Activated B cell treated with CpG ODN at 0.5 μM for 24 hours (primary cell): Measurements from ENCODE around the gene HECTD1. TPM values are rescaled to one million over a fixed set of nuclear protein-coding genes. Genes with fewer than 3 reads are reported as not detected.

Experiments used
- ATAC-seq: fragments of 200-7000 bp; cut with Tn5 transposase; one replicate; pipeline ENCODE4 v1.10.0; 2021; ENCODE audit warnings: low read depth, mild to moderate bottlenecking, moderate library complexity
- CTCF ChIA-PET: fragments of 350-600 bp; sonication (Branson Sonifier 250); formaldehyde crosslinking; loops from one replicate; lab custom pipeline; 2021; ENCODE audit warnings: antibody characterized with exemption; lab: Charles Lee
- POLR2A ChIA-PET: fragments of 350-600 bp; sonication (Branson Sonifier 250); formaldehyde crosslinking; loops from one replicate; lab custom pipeline; 2021; ENCODE audit warnings: antibody characterized with exemption; lab: Charles Lee
- DNase-seq: peaks from one replicate; pipeline ENCODE4 v3.0.0; 2022
- H3K27ac Mint-ChIP-seq: one replicate; pipeline ENCODE4 v1.8.0; 2020; ENCODE audit warnings: mixed read lengths
- H3K27me3 Mint-ChIP-seq: one replicate; pipeline ENCODE4 v1.8.0; 2021; ENCODE audit warnings: mixed read lengths
- H3K36me3 Mint-ChIP-seq: one replicate; pipeline ENCODE4 v1.8.0; 2021; ENCODE audit warnings: low read depth, mixed read lengths
- H3K4me1 Mint-ChIP-seq: one replicate; pipeline ENCODE4 v1.8.0; 2021; ENCODE audit warnings: mixed read lengths
- H3K4me3 Mint-ChIP-seq: one replicate; pipeline ENCODE4 v1.8.0; 2020; ENCODE audit warnings: mild to moderate bottlenecking, mixed read lengths
- H3K9me3 Mint-ChIP-seq: one replicate; pipeline ENCODE4 v1.8.0; 2020; ENCODE audit warnings: mixed read lengths
- CTCF ChIP-seq: fragments of 200-600 bp; IDR thresholded peaks from one replicate; pipeline ENCODE4 v1.8.0; 2022; ENCODE audit warnings: antibody characterized with exemption, mild to moderate bottlenecking
- intact Hi-C: fragments of 100-400 bp; cut with micrococcal nuclease; formaldehyde crosslinking; loops from one replicate; pipeline ENCODE4 v1.15.1; 2024
- total RNA-seq: library from RNA; stranded (reverse); gene quantifications from 2 replicates; pipeline ENCODE4 v1.2.3, GENCODE V29; 2022

Gene HECTD1
- total RNA-seq, 1 donor from 2014 or later, result 163 TPM

GRCh38 chr14:31083781-31084180 is 123.8 kb downstream of the HECTD1 start:
- no peak overlapping the region for H3K4me3 Mint-ChIP-seq

GRCh38 chr14:31080484-31080883 is 127.1 kb downstream of the HECTD1 start:
- no peaks in the 10 kb centered on the region for H3K9me3 Mint-ChIP-seq
- intact Hi-C loops, result no loop called here
- no peak for TF ChIP-seq CTCF
- H3K27me3 Mint-ChIP-seq, result no peaks in the 10 kb centered on the region
- ATAC-seq, result no peak
- ChIA-PET CTCF (no interaction called here), POLR2A (no interaction called here)
- H3K4me3 Mint-ChIP-seq, result no peak overlapping the region
- H3K27ac Mint-ChIP-seq, result no peak overlapping the region
- peaks cover 9% of the 10 kb centered on the region for H3K4me1 Mint-ChIP-seq
- no peak for DNase-seq
- peaks cover 25% of the 10 kb centered on the region for H3K36me3 Mint-ChIP-seq

More at GRCh38 chr14:31083781-31084180, 123.8 kb downstream of the HECTD1 start:
- Mint-ChIP-seq H3K36me3 (peaks cover 13% of the 10 kb centered on the region), H3K27ac (no peak overlapping the region), H3K4me1 (peaks cover 9% of the 10 kb centered on the region), H3K9me3 (no peaks in the 10 kb centered on the region), H3K27me3 (no peaks in the 10 kb centered on the region)
- ChIA-PET CTCF (interaction anchor here (0.8 to 2.2 kb wide), 2 partner anchors 9 to 101 kb away, joined by 3 to 8 read pairs; no protein-coding TSS in a partner anchor), POLR2A (no interaction called here)
- ATAC-seq, result no peak
- intact Hi-C loops, result loop anchor here (2.0 kb wide), 2 partner anchors 57 to 273 kb away; partner anchors contain the start of gene STRN3
- no peak for TF ChIP-seq CTCF
- no peak for DNase-seq

- CTCF ChIA-PET, result no interaction called here
- Mint-ChIP-seq H3K4me3 (no peak overlapping the region), H3K36me3 (peaks cover 30% of the 10 kb centered on the region), H3K27ac (no peak overlapping the region), H3K4me1 (peaks cover 9% of the 10 kb centered on the region), H3K9me3 (peaks cover 3% of the 10 kb centered on the region), H3K27me3 (no peaks in the 10 kb centered on the region)
- no peak for TF ChIP-seq CTCF
- no peak for ATAC-seq
- intact Hi-C loops, result no loop called here
- no peak for DNase-seq
- POLR2A ChIA-PET, result no interaction called here
These were observed 127.5 kb downstream of the HECTD1 start for GRCh38 chr14:31080056-31080455.

GRCh38 chr14:31078766-31079165 is 128.8 kb downstream of the HECTD1 start:
- no peak for ATAC-seq
- H3K4me3 Mint-ChIP-seq, result no peak overlapping the region
- H3K36me3 Mint-ChIP-seq, result peaks cover 34% of the 10 kb centered on the region
- DNase-seq, result no peak
- H3K27me3 Mint-ChIP-seq, result no peaks in the 10 kb centered on the region
- H3K27ac Mint-ChIP-seq, result no peak overlapping the region
- no peak for TF ChIP-seq CTCF
- peaks cover 5% of the 10 kb centered on the region for H3K9me3 Mint-ChIP-seq
- intact Hi-C loops, result no loop called here
- ChIA-PET POLR2A (no interaction called here), CTCF (no interaction called here)
- no peaks in the 10 kb centered on the region for H3K4me1 Mint-ChIP-seq

GRCh38 chr14:31075144-31075543 is 132.4 kb downstream of the HECTD1 start:
- no peak for ATAC-seq
- Mint-ChIP-seq H3K27ac (no peak overlapping the region), H3K9me3 (peaks cover 5% of the 10 kb centered on the region), H3K27me3 (no peaks in the 10 kb centered on the region), H3K4me1 (no peaks in the 10 kb centered on the region), H3K36me3 (peaks cover 47% of the 10 kb centered on the region), H3K4me3 (no peak overlapping the region)
- TF ChIP-seq CTCF, result no peak
- no peak for DNase-seq
- intact Hi-C loops, result no loop called here
- ChIA-PET POLR2A (no interaction called here), CTCF (interaction anchor here (1.1 to 1.9 kb wide), 2 partner anchors 8 to 96 kb away, joined by 3 to 8 read pairs; no protein-coding TSS in a partner anchor)
